ENCODE data around the gene SMKR1.

Gene SMKR1

DNA sequence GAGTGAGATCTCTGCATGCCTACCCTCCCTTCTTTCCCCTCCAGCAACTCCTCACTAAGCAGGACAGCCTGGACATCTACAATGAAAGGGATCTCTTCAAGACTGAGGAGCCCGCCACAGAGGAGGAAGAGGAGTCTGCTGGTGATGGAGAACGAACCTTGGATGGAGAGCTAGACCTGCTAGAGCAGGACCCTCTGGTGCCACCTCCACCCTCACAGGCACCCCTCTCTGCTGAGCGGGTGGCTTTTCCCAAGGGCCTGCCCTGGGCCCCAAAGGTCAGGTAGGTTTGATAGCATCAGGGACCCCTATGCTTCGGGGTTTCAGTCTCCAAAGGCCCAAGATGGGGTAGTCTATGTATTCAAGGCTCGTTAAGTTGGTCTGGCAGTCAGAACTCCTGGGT lies 44.2 kb upstream of the SMKR1 start:
- H3K9me3 ChIP-seq (ENCODE audit: insufficient read depth, low read length, severe bottlenecking): no peaks in the 10 kb centered on the region
- ATAC-seq (ENCODE audit: insufficient read depth, low read depth): no peak
- H3K79me2 ChIP-seq (ENCODE audit: insufficient read depth, low read length): no peaks in the 10 kb centered on the region
- TF ChIP-seq CTCF (IDR thresholded peaks at IDR 0.05; ENCODE audit: borderline replicate concordance, extremely low read depth, low read length, poor library complexity, severe bottlenecking) (no peak), EZH2 (IDR thresholded peaks at IDR 0.05; ENCODE audit: borderline replicate concordance, low read depth, low read length, severe bottlenecking) (no peak)
- no peak overlapping the region for H3K4me2 ChIP-seq (ENCODE audit: insufficient read depth, low read length)
- H3K4me1 ChIP-seq (ENCODE audit: insufficient read depth, low read length): no peaks in the 10 kb centered on the region
- no peak overlapping the region for H3K9ac ChIP-seq (ENCODE audit: low read depth, low read length)
- no peak for DNase-seq
- H3K36me3 ChIP-seq (ENCODE audit: insufficient read depth, low read length): peaks cover 54% of the 10 kb centered on the region
- no peaks in the 10 kb centered on the region for H3K27me3 ChIP-seq (ENCODE audit: insufficient read depth, low read length, poor library complexity)
- no peak overlapping the region for H3K27ac ChIP-seq (ENCODE audit: low read length)
- H4K20me1 ChIP-seq (ENCODE audit: insufficient read depth, low read length): no peaks in the 10 kb centered on the region
- no peak overlapping the region for H3K4me3 ChIP-seq (ENCODE audit: low read depth in 1 of 2, low read length in 2 of 2)
- H2AFZ ChIP-seq (ENCODE audit: low read depth, low read length): no peak overlapping the region

GRCh38 chr7:129461809-129462208 lies 40.5 kb upstream of the SMKR1 start:
- Histone ChIP-seq H3K36me3 (ENCODE audit: insufficient read depth, low read length) (peaks cover 42% of the 10 kb centered on the region), H3K27me3 (ENCODE audit: insufficient read depth, low read length, poor library complexity) (no peaks in the 10 kb centered on the region), H3K4me1 (ENCODE audit: insufficient read depth, low read length) (no peaks in the 10 kb centered on the region), H4K20me1 (ENCODE audit: insufficient read depth, low read length) (no peaks in the 10 kb centered on the region), H2AFZ (ENCODE audit: low read depth, low read length) (no peak overlapping the region), H3K9me3 (ENCODE audit: insufficient read depth, low read length, severe bottlenecking) (no peaks in the 10 kb centered on the region), H3K4me3 (ENCODE audit: low read depth in 1 of 2, low read length in 2 of 2) (no peak overlapping the region), H3K4me2 (ENCODE audit: insufficient read depth, low read length) (no peak overlapping the region), H3K27ac (ENCODE audit: low read length) (no peak overlapping the region), H3K9ac (ENCODE audit: low read depth, low read length) (no peak overlapping the region), H3K79me2 (ENCODE audit: insufficient read depth, low read length) (no peaks in the 10 kb centered on the region)
- no peak for ATAC-seq (ENCODE audit: insufficient read depth, low read depth)
- TF ChIP-seq EZH2 (IDR thresholded peaks at IDR 0.05; ENCODE audit: borderline replicate concordance, low read depth, low read length, severe bottlenecking): no peak
- TF ChIP-seq CTCF (IDR thresholded peaks at IDR 0.05; ENCODE audit: borderline replicate concordance, extremely low read depth, low read length, poor library complexity, severe bottlenecking): no peak
- DNase-seq: no peak

GRCh38 chr7:129462420-129462819 lies 39.9 kb upstream of the SMKR1 start:
- TF ChIP-seq EZH2 (IDR thresholded peaks at IDR 0.05; ENCODE audit: borderline replicate concordance, low read depth, low read length, severe bottlenecking) (no peak), CTCF (IDR thresholded peaks at IDR 0.05; ENCODE audit: borderline replicate concordance, extremely low read depth, low read length, poor library complexity, severe bottlenecking) (no peak)
- Histone ChIP-seq H3K27ac (ENCODE audit: low read length) (no peak overlapping the region), H3K79me2 (ENCODE audit: insufficient read depth, low read length) (no peaks in the 10 kb centered on the region), H2AFZ (ENCODE audit: low read depth, low read length) (no peak overlapping the region), H3K9me3 (ENCODE audit: insufficient read depth, low read length, severe bottlenecking) (no peaks in the 10 kb centered on the region), H3K27me3 (ENCODE audit: insufficient read depth, low read length, poor library complexity) (no peaks in the 10 kb centered on the region), H3K9ac (ENCODE audit: low read depth, low read length) (no peak overlapping the region), H3K4me1 (ENCODE audit: insufficient read depth, low read length) (no peaks in the 10 kb centered on the region), H3K4me2 (ENCODE audit: insufficient read depth, low read length) (no peak overlapping the region), H3K36me3 (ENCODE audit: insufficient read depth, low read length) (peaks cover 39% of the 10 kb centered on the region; the same call in 1 of the 2 replicates), H4K20me1 (ENCODE audit: insufficient read depth, low read length) (no peaks in the 10 kb centered on the region), H3K4me3 (ENCODE audit: low read depth in 1 of 2, low read length in 2 of 2) (no peak overlapping the region)
- no peak for DNase-seq
- ATAC-seq (ENCODE audit: insufficient read depth, low read depth): no peak

DNA sequence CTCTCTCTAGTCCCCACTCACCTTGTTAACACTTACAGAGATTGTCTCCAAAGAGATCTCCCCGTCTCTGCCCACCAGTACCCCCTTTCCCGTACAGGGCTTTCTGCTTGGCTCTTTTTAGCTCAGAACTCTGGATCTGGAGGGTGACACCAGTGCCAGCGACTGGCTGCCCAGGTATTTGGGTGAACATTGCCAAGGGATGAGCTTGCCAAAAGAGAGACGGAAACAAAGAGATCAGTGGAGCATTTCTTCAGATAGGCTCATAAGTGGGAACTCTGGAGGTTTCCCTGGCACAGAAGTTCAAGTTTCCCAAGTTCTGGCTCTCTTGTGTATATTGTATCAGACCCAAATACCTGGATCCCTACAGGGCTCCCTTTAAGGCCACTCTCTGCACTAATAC lies 38.1 kb upstream of the SMKR1 start:
- no peaks in the 10 kb centered on the region for H3K9me3 ChIP-seq (ENCODE audit: insufficient read depth, low read length, severe bottlenecking)
- H3K79me2 ChIP-seq (ENCODE audit: insufficient read depth, low read length): no peaks in the 10 kb centered on the region
- no peak overlapping the region for H2AFZ ChIP-seq (ENCODE audit: low read depth, low read length)
- DNase-seq (no peak), ATAC-seq (ENCODE audit: insufficient read depth, low read depth) (no peak)
- TF ChIP-seq CTCF (IDR thresholded peaks at IDR 0.05; ENCODE audit: borderline replicate concordance, extremely low read depth, low read length, poor library complexity, severe bottlenecking) (no peak), EZH2 (IDR thresholded peaks at IDR 0.05; ENCODE audit: borderline replicate concordance, low read depth, low read length, severe bottlenecking) (no peak)
- H3K27ac ChIP-seq (ENCODE audit: low read length): no peak overlapping the region
- H3K27me3 ChIP-seq (ENCODE audit: insufficient read depth, low read length, poor library complexity): no peaks in the 10 kb centered on the region
- H3K4me2 ChIP-seq (ENCODE audit: insufficient read depth, low read length): no peak overlapping the region
- peaks cover 24% of the 10 kb centered on the region; the same call in 1 of the 2 replicates for H3K36me3 ChIP-seq (ENCODE audit: insufficient read depth, low read length)
- H3K4me1 ChIP-seq (ENCODE audit: insufficient read depth, low read length): no peaks in the 10 kb centered on the region
- no peaks in the 10 kb centered on the region for H4K20me1 ChIP-seq (ENCODE audit: insufficient read depth, low read length)
- no peak overlapping the region for H3K4me3 ChIP-seq (ENCODE audit: low read depth in 1 of 2, low read length in 2 of 2)
- no peak overlapping the region for H3K9ac ChIP-seq (ENCODE audit: low read depth, low read length)

Measured in DND-41 (cell line).